COLO829 (cell line): Measurements from ENCODE around the gene SLC6A18.

Experiments used
- DNase-seq: peaks from one replicate; pipeline ENCODE4 v3.0.0; 2012; ENCODE audit warnings: low spot score

SLC6A18 gene

DNA sequence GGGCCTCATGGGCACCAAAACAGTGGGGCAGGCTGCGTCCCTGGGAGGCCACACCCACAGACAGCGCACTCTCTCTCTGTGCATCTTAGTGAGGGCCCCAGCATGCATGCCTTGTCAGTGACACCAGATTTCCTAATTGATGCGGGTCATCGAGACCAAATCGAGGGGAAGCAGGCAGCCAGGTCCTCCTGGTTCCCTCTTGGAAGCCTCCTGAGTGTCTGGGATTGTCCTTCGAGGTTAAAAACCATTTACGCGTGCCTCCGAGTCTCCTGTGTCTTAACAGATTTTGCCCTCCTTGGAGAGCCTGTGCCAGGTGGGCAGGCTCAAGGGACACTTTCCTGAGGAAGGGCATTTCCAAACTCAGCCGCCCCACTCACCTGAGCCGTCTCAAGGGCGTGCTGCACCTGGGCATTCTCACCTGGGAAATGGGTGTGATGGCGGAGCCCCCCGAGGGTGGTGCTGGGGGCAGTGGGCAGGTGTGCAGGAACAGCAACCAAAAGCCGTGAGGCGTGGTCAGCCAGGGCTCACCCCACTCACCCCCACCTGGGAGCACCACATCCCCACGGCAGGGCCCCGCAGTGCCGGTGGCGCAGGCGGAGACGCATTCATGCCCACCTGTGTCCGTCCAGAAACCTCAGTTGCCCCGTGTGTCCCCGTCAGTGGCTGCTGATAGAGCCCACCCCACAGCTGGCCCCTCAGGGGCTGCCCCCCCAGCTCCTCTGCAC lies 21.1 kb upstream of the SLC6A18 start:
- DNase-seq = no peak

DNA sequence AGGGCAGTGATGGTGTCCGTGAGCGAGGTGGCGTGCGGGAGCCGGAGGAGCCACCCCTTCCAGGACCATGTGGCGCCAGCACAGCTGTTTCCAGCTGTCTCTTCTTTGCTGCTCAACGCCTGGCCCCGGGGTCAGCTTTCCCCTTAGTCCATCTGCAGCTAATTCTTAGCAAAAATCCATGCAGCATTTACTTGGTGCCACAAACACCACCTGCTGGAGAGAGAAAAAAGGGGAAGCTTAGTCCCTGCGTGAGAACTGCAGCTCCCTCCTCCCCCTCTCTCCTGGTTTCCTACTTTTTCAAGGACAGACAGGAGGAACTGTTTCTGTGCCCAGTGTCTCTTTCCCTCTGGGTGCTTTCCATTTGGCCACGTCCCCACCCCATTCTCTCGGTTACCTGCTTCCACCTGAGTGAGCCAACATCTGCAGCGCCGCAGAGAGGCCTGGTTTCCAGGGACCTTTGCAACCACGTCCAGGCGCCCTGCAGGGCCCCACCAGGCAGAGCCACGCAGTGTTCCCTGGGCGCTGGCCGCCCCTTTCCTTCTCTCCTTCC lies 20.4 kb upstream of the SLC6A18 start:
- no peak for DNase-seq

GRCh38 chr5:1205255-1206180 lies 19.7 kb upstream of the SLC6A18 start:
- no peak for DNase-seq

DNA sequence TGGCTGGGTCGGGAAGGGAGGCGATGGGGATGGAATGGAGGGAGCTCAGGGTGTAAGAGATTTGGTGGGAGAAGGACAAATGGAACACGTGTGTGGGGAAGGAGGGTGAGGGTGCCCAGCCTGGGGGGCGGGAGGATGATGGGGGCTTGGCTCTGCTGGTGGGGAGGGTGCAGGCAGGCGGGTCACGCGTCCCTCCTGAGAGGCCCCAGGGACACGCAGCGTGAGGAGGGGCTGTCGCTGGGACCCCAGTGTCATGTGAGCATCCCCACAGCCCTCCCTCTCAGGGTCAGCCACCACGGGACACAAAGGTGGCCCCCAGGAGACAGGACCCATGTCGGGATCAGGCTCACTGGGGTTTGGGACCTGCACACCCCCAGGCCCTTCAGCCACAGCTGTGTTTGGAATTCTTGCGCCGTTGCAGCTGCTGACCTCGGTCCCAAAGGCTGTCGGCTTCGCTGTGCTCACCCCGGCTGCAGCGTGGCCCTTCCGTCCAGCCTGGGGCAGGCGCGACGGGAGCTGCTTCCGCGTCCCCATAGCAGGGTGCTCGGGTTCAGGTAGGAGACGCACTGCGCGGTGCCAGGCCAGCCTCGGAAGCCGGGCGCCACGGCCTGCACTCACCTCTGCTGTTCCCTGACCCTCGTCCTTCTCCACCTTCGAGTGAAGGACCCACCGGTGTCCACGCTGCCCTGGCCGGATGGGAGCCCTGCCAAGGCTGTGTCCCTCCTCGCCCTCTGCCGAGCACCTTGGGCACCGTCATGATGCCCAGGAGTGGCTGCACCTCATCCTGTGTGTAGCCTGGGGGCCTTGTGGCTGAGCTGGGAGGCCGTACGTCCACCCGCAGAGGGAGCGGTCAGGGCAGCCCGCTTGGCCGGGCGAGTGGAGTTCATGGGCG lies 18.4 kb upstream of the SLC6A18 start:
- DNase-seq = no peak

DNA sequence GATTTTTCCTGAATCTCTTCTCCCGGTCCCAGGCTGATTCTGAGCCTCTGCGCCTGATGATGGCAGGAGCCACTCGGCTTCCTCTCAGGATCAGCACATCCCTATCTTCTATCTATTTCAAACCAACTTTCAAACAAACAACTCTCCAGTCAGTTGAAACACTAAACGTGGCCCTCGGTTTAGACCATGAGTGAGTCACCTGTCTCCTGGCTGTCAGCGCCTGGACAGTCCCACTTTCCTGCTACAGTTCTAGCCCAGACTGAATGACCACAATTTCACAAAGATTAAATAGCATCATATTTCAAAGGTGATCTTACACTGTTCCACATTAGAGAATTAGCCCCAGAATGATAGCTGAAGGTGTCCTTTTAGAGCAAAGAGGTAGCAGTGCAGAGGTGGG lies 17.6 kb upstream of the SLC6A18 start:
- no peak for DNase-seq

DNA sequence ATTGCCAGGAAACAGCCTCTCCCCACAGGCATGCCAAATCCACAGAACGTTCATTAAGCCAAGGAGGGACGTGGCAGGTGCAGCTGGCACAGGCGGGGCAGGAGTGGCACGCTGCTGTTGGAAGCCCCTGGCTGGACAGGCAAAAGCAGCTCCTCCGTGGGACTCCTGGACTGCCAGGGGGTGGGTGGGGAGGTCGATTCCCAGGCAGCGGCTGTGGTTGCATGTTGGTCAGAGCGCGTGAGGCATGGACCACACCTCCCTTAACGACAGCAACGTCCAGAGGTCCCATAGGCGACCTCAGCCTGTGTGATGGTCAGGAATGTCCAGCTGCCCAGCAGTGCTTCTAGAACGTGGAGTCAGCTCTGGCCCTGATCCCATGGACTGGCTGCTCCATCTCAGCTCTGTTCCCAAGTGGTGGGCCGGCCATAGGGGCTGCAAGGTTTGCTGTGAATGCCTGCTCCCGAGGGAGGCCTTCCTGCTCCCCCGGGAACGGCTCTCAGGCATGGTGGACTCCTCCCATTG lies 16.9 kb upstream of the SLC6A18 start:
- DNase-seq = no peak

DNA sequence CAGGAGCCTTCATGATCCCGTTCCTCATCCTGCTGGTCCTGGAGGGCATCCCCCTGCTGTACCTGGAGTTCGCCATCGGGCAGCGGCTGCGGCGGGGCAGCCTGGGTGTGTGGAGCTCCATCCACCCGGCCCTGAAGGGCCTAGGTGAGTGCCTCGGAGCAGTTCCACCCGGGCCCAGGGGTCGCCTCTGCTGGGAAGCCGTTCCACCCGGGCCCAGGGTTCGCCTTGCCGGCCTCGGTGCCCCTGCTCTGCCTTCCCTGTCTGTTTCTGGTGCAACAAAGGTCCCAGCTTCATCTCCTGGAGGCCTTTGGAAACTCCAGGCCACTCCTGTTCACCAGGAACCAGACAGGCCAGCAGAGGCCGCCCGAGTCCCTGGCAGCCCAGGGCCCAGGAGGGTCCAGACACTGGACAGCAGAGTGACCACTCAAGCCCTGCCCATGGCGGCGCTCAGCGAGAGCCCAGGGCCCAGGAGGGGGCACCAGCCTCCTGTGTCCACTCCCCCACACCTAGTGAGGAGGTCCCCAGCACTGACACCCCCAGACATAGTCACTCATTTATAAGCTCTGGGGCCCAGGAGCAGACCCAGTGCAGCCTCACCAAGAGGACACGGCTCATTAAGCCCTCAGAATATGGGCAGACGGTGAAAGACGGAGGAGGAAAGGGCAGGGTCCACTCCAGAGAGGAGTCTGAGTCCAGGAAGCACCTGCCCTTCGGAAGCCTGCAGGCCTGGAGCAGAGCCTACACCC lies 16.3 kb upstream of the SLC6A18 start:
- peak; percentile 6 for DNase-seq

GRCh38 chr5:1209489-1209852 lies 15.7 kb upstream of the SLC6A18 start:
- no peak for DNase-seq

- DNase-seq = no peak
Measured at GRCh38 chr5:1209896-1210776, 15.0 kb upstream of the SLC6A18 start.

DNA sequence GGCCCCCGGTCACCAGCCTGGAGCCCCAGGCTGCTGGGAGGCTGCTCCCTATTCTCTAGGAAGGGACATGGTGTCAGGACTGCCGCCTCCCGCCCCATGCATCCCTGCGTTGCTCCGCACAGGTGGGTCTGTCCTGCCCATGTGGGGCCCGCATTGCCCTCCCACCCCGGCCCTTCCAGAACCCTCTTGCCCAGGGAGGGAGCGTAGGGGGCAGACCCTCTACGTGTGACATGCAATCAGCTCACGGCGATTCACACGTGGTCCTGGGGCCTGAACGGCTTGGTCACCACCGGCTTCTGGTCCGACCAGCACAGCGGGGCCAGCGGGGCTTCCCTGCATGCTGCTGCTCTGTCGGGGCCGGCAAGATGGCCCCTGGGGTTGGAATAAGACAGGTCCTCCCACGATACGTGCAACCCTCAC lies 14.3 kb upstream of the SLC6A18 start:
- DNase-seq = no peak

GRCh38 chr5:1211701-1212100 lies 13.5 kb upstream of the SLC6A18 start:
- DNase-seq = no peak

DNA sequence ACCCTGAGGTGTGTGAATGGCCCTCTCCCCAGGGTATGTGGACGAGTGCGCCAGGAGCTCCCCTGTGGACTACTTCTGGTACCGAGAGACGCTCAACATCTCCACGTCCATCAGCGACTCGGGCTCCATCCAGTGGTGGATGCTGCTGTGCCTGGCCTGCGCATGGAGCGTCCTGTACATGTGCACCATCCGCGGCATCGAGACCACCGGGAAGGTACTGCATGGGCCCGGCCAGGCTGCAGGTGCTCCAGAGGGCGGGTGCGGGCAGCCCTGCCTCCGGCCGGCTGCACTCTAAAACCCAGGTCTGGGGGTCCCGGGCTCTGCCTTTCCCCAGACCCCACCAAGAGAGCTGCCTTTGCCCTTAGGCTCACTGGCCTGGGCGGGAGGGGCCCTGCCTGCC lies 12.9 kb upstream of the SLC6A18 start:
- DNase-seq = no peak

DNA sequence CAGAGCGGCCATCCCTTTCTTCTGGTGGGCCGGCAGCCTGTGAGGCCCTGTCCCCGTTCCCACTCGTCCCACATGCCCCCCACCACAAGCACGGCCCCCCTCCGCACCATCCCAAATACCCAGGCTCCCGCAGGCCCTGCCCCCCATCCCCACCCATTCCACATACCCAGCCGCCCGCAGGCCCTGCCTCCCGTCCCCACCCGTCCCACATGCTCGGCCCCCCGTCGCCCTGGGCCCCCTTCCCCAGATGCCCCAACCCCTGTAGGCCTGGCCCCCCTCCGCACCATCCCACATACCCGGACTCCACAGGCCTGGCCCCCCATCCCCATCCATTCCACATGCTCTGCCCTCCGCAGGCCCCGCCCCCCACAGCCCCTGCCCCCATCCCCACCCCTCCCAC lies 12.3 kb upstream of the SLC6A18 start:
- DNase-seq = no peak

DNA sequence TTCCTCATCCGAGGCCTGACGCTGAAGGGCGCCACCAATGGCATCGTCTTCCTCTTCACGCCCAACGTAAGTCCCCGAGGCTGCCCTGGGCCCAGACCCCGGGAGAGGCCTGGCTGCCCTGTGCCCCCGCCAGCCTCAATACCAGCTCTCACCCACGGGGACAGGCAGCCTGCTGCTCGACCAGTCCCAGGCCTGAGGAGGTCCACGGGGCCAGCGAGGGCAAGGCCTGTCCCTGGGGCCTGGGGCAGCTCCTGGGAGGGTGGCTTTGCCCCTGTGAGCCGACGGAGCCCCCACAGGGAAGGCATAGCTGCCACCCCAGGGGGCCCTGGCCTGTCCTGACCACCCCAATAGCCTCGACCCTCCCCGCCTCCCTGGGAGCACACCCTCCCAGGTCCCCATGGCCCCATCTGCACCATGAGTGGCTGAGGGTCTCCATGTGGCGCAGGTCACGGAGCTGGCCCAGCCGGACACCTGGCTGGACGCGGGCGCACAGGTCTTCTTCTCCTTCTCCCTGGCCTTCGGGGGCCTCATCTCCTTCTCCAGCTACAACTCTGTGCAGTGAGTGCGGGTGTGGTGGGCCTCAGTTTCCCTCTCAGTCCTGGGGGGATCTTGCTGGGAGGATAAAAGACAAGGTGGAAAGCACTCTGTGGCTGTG lies 11.5 kb upstream of the SLC6A18 start:
- no peak for DNase-seq

GRCh38 chr5:1214163-1214935 lies 10.8 kb upstream of the SLC6A18 start:
- DNase-seq = no peak

- DNase-seq = no peak
Measured at GRCh38 chr5:1214936-1215220, 10.3 kb upstream of the SLC6A18 start.

DNA sequence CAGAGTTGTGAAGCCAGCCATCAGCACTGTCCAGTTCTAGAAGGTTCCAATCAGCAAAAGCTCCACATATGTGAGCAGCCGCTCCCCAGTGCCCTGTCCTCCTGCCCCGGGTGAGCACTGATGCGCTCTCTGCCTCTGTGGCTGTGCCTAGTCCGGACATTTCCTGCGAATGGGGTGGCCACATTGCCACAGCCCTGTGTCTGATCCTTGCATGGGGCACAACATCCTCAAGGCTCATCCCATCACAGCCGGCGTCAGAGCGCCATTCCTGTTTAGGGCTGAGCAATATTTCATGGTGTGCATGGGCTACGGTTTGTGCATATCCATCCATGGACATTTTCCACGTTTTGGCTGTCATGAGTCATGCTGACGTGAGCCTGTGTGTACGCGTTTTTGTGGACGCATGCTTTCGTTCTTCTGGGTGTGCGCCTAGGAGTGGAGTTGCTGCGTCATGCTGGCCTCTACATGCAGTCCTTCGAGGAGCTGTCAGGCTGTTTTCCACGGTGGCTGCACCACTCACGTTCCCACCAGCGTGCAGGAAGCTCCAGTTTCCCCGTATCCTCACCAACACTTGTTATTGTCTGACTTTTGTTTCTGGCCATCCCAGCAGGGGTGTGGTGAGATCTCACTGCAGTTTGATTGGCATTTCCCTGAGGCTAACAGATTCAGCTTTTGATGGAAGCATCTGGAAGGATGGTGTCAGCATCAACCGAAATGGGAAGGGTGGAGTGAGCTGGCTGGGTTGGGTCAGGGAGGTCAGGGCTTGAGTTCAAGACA lies 9.7 kb upstream of the SLC6A18 start:
- no peak for DNase-seq

- DNase-seq = no peak
Measured at GRCh38 chr5:1216211-1216917, 8.8 kb upstream of the SLC6A18 start.
